Measurements from ENCODE around the gene CREB3L2.
"Not testable (repeated sequence)": the region's sequence is repeated elsewhere in the genome, so short reads cannot be mapped to it uniquely, and the experiment has no call there.

The CREB3L2 gene

GRCh38 chr7:137838706-137839315, 163.1 kb downstream of the CREB3L2 start:
- no peak overlapping the region for H3K4me3 ChIP-seq (replicated peaks; ENCODE audit: low read depth, low read length)
- no peak for DNase-seq (ENCODE audit: low read depth)
- TF ChIP-seq, protein P1, sequence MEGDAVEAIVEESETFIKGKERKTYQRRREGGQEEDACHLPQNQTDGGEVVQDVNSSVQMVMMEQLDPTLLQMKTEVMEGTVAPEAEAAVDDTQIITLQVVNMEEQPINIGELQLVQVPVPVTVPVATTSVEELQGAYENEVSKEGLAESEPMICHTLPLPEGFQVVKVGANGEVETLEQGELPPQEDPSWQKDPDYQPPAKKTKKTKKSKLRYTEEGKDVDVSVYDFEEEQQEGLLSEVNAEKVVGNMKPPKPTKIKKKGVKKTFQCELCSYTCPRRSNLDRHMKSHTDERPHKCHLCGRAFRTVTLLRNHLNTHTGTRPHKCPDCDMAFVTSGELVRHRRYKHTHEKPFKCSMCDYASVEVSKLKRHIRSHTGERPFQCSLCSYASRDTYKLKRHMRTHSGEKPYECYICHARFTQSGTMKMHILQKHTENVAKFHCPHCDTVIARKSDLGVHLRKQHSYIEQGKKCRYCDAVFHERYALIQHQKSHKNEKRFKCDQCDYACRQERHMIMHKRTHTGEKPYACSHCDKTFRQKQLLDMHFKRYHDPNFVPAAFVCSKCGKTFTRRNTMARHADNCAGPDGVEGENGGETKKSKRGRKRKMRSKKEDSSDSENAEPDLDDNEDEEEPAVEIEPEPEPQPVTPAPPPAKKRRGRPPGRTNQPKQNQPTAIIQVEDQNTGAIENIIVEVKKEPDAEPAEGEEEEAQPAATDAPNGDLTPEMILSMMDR (IDR thresholded peaks at IDR 0.05; ENCODE audit: low read length, missing control alignments): no peak

GRCh38 chr7:137836541-137836940, 165.3 kb downstream of the CREB3L2 start:
- TF ChIP-seq, protein P1 (IDR thresholded peaks at IDR 0.05; ENCODE audit: low read length, missing control alignments): no peak
- no peak for DNase-seq (ENCODE audit: low read depth)
- H3K4me3 ChIP-seq (replicated peaks; ENCODE audit: low read depth, low read length): no peak overlapping the region

DNA sequence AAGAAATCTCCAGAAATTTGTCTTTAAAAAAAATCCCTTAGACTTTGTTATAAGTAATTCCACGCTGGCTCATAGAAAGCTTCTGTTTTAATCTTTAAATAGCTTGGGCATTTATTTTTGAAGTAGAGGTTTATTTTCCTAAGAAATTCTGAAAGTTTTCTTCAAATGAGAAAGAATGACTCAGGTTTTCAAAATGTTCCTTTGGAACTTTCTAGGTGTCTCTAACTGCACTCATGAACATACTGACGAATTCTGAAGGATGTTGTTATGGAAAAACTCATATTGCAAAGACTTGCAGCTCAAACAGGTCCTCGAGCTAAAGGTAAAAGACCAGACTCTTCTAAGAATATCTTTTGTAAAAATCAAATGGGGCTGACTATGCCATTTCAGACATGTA, 165.8 kb downstream of the CREB3L2 start:
- DNase-seq (ENCODE audit: low read depth): no peak
- no peak overlapping the region for H3K4me3 ChIP-seq (replicated peaks; ENCODE audit: low read depth, low read length)
- TF ChIP-seq, protein P1 (IDR thresholded peaks at IDR 0.05; ENCODE audit: low read length, missing control alignments): no peak

DNA sequence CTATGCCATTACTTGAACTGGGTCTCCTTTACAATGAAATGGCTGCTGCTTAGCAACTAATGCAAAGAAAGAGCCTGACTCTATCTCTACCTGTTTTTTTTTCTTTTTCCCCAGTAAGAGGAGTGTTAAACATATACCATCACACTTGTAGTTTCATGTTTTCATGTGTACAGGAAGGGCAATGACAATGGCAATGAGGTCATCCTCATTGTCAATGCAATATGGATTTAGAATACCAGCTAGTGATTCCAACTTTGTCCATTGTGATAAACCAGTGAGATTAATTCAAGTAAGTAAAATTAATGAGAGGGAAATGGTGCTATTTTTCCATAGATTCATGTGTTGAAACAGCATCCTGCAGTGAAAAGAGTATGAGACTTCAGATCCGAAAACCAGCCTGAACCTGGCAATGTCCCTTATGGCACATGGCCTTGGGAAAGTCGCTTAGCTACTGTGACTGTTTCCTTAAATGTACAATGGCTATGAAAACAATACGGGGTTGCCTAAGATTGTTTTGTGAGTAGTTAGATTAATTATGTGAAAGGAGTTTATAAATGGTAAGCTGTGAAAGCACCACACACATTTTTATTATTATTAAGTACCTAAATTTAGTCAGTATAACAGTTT, 166.3 kb downstream of the CREB3L2 start:
- H3K4me3 ChIP-seq (replicated peaks; ENCODE audit: low read depth, low read length): no peak overlapping the region
- TF ChIP-seq, protein P1 (IDR thresholded peaks at IDR 0.05; ENCODE audit: low read length, missing control alignments): no peak
- DNase-seq (ENCODE audit: low read depth): no peak

GRCh38 chr7:137834552-137834951, 167.3 kb downstream of the CREB3L2 start:
- TF ChIP-seq, protein P1 (IDR thresholded peaks at IDR 0.05; ENCODE audit: low read length, missing control alignments): no peak
- peak; percentile 26 for DNase-seq (ENCODE audit: low read depth)
- no peak overlapping the region for H3K4me3 ChIP-seq (replicated peaks; ENCODE audit: low read depth, low read length)

- DNase-seq (ENCODE audit: low read depth); H3K4me3 ChIP-seq (replicated peaks; ENCODE audit: low read depth, low read length): not testable (repeated sequence)
Measured at GRCh38 chr7:137832990-137833389, 168.9 kb downstream of the CREB3L2 start.

DNA sequence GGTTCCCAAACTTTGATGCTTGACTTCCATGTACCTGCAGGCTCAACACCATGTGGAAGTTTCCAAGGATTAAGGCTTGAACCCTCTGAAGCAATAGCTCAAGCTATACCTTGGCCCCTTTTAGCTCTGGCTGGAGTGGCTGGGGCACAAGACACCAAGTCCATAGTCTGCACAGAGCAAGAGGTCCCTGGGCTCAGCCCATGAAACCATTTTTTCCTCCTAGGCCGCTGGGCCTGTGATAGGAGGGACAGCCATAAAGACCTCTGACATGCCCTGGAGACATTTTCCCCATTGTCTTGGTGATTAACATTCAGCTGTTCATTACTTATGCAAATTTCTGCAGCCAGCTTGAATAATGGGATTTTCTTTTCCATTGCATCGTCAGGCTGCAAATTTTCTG, 169.5 kb downstream of the CREB3L2 start:
- no peak overlapping the region for H3K4me3 ChIP-seq (replicated peaks; ENCODE audit: low read depth, low read length)
- TF ChIP-seq, protein P1 (IDR thresholded peaks at IDR 0.05; ENCODE audit: low read length, missing control alignments): no peak

DNA sequence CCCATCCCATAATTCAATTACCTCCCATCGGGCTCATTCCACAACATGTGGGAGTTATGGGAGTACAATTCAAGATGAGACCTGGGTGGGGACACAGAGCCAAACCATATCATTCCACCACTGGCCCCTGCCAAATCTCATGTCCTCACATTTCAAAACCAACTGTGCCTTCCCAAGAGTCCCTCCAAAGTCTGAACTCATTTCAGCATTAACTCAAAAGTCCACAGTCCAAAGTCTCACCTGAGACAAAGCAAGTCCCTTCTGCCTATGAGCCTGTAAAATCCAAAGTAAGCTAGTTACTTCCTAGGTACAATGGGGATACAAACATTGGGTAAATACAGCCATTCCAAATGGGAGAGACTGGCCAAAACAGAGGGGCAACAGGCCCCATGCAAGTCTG, 170.3 kb downstream of the CREB3L2 start:
- DNase-seq (ENCODE audit: low read depth); H3K4me3 ChIP-seq (replicated peaks; ENCODE audit: low read depth, low read length): not testable (repeated sequence)

More for the DNA sequence above, 169.5 kb downstream of the CREB3L2 start:
- DNase-seq (ENCODE audit: low read depth): no peak

Data from fibroblast of pulmonary artery (primary cell).